Measurements from ENCODE around the gene TSPO.

GRCh38 chr22:43126501-43127165 is 24.7 kb upstream of the TSPO start:
- TF ChIP-seq, protein P1, sequence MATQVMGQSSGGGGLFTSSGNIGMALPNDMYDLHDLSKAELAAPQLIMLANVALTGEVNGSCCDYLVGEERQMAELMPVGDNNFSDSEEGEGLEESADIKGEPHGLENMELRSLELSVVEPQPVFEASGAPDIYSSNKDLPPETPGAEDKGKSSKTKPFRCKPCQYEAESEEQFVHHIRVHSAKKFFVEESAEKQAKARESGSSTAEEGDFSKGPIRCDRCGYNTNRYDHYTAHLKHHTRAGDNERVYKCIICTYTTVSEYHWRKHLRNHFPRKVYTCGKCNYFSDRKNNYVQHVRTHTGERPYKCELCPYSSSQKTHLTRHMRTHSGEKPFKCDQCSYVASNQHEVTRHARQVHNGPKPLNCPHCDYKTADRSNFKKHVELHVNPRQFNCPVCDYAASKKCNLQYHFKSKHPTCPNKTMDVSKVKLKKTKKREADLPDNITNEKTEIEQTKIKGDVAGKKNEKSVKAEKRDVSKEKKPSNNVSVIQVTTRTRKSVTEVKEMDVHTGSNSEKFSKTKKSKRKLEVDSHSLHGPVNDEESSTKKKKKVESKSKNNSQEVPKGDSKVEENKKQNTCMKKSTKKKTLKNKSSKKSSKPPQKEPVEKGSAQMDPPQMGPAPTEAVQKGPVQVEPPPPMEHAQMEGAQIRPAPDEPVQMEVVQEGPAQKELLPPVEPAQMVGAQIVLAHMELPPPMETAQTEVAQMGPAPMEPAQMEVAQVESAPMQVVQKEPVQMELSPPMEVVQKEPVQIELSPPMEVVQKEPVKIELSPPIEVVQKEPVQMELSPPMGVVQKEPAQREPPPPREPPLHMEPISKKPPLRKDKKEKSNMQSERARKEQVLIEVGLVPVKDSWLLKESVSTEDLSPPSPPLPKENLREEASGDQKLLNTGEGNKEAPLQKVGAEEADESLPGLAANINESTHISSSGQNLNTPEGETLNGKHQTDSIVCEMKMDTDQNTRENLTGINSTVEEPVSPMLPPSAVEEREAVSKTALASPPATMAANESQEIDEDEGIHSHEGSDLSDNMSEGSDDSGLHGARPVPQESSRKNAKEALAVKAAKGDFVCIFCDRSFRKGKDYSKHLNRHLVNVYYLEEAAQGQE (IDR thresholded peaks at IDR 0.05; ENCODE audit: unreplicated experiment) = no peak
- TF ChIP-seq CTCF (conservative IDR thresholded peaks at IDR 0.05; ENCODE audit: low read depth in 2 of 2) = no peak
- TF ChIP-seq EZH2phosphoT487 (IDR thresholded peaks at IDR 0.05; ENCODE audit: unreplicated experiment) = no peak
- no peak for TF ChIP-seq EZH2 (IDR thresholded peaks at IDR 0.05; ENCODE audit: low read depth, unreplicated experiment)
- TF ChIP-seq POLR2AphosphoS5 (IDR thresholded peaks at IDR 0.05; ENCODE audit: low read depth) = no peak
- TF ChIP-seq JUNB (IDR thresholded peaks at IDR 0.05; ENCODE audit: unreplicated experiment) = no peak
- no peak for TF ChIP-seq NANOG (IDR thresholded peaks at IDR 0.05; ENCODE audit: borderline replicate concordance)
- no peak for TF ChIP-seq ZNF114 (CRISPR knock-in tag; IDR thresholded peaks at IDR 0.05)
- TF ChIP-seq ETS1 (IDR thresholded peaks at IDR 0.05) = no peak
- TF ChIP-seq ZNF331 (CRISPR knock-in tag; IDR thresholded peaks at IDR 0.05; ENCODE audit: low read depth) = no peak
- no peak for TF ChIP-seq STAT1 (IDR thresholded peaks at IDR 0.05; ENCODE audit: unreplicated experiment)
- no peak for TF ChIP-seq CREB1 (CRISPR knock-in tag; IDR thresholded peaks at IDR 0.05; ENCODE audit: low read depth)
